K562 (cell line): ENCODE data around the gene PLCB1. TPM values are rescaled to one million over a fixed set of nuclear protein-coding genes. Genes with fewer than 3 reads are reported as not detected.

Experiments used
- ATAC-seq: fragments of 200-7000 bp; cut with Tn5 transposase; 3 replicates; pipeline ENCODE4 v1.9.1; 2020; ENCODE audit warnings: moderate library complexity
- BruUV-seq: library from RNA; stranded (reverse); fragments of 400-500 nt; replicated peaks from 2 replicates; lab custom pipeline; 2021; lab: Mats Ljungman, UMichigan
- CTCF ChIA-PET: fragments of 300-600 bp; formaldehyde crosslinking; extraction: SDS; loops from one replicate; lab custom pipeline; 2021; ENCODE audit warnings: low intra/inter-chr PET ratio; lab: Yijun Ruan, JAX
- POLR2A ChIA-PET: fragments of 300-600, 350-650 bp; sonication (Branson Sonifier 250); formaldehyde crosslinking; extraction: SDS; loops from one replicate; lab custom pipeline; 2021; ENCODE audit warnings: antibody characterized with exemption, inconsistent platforms; lab: Yijun Ruan, JAX
- DNase-seq, 4 experiments: peaks; one replicate each; pipeline versions ENCODE4 v3.0.0 to v3.0.0-alpha.2; 2011 to 2018; ENCODE audit warnings: low spot score in 3 of 4, mixed read lengths in 3 of 4; ENCODE audit errors: extremely low read depth in 1 of 4
- FAIRE-seq: peaks from 2 replicates; lab custom pipeline; 2011; peaks lifted over from hg19 to GRCh38; lab: Jason Lieb, UNC
- H2AFZ ChIP-seq: 2 replicates; pipeline ENCODE4 v1.6.0; 2011; ENCODE audit warnings: low read depth, low read length, control low read depth, inconsistent platforms
- H3K27ac ChIP-seq: fragments of 200-600 bp; 3 replicates; pipeline ENCODE4 v1.8.0; 2011; ENCODE audit warnings: low read depth, mild to moderate bottlenecking, control low read depth, inconsistent platforms, low read length, moderate library complexity, mixed read lengths; ENCODE audit errors: extremely low read depth
- H3K27me3 ChIP-seq, 2 experiments: fragments of 300-600 bp in 1 of 2; 2 replicates in 1 of 2; 3 replicates in 1 of 2; pipeline versions ENCODE4 v1.6.0 to v1.8.0; 2011; ENCODE audit warnings: inconsistent platforms in 2 of 2, low read length in 2 of 2, mild to moderate bottlenecking in 1 of 2, mixed read lengths in 1 of 2, moderate library complexity in 1 of 2; ENCODE audit not compliant: control insufficient read depth in 2 of 2, insufficient read depth in 2 of 2
- H3K36me3 ChIP-seq: fragments of 300-600 bp; 3 replicates; pipeline ENCODE4 v1.8.0; 2011; ENCODE audit warnings: mild to moderate bottlenecking, low read length, inconsistent platforms; ENCODE audit not compliant: control insufficient read depth, insufficient read depth
- H3K4me1 ChIP-seq, 2 experiments: fragments of 200-600 bp in 1 of 2; replicated peaks in 1 of 2; 2 replicates in 1 of 2; 3 replicates in 1 of 2; pipeline versions ENCODE4 v1.5.1 to v1.8.0; 2011; ENCODE audit warnings: inconsistent platforms in 2 of 2, low read length in 2 of 2, mild to moderate bottlenecking in 1 of 2, mixed read lengths in 1 of 2, moderate library complexity in 1 of 2; ENCODE audit not compliant: control insufficient read depth in 2 of 2, insufficient read depth in 2 of 2
- H3K4me2 ChIP-seq: 2 replicates; pipeline ENCODE4 v1.6.1; 2011; ENCODE audit warnings: low read length, control low read depth, inconsistent platforms, mixed read lengths; ENCODE audit not compliant: insufficient read depth
- H3K4me3 ChIP-seq: fragments of 200-600 bp; sonication (generic), shearing (Covaris generic); 2 replicates; pipeline ENCODE4 v1.5.1; 2016; ENCODE audit warnings: control low read depth, inconsistent platforms
- H3K79me2 ChIP-seq: fragments of 200-600 bp; 3 replicates; pipeline ENCODE4 v1.8.0; 2011; ENCODE audit warnings: low read length, inconsistent platforms; ENCODE audit not compliant: control insufficient read depth, insufficient read depth
- H3K9ac ChIP-seq, 2 experiments: 2 replicates each; pipeline versions ENCODE4 v1.6.0 to v1.6.1; 2011; ENCODE audit warnings: low read depth in 2 of 2, low read length in 2 of 2, control low read depth in 1 of 2, inconsistent platforms in 1 of 2, mild to moderate bottlenecking in 1 of 2, mixed read lengths in 1 of 2; ENCODE audit not compliant: insufficient read depth in 1 of 2
- H3K9me1 ChIP-seq: one replicate; pipeline ENCODE4 v1.6.0; 2011; ENCODE audit warnings: inconsistent platforms, mild to moderate bottlenecking, low read length, moderate library complexity; ENCODE audit not compliant: control insufficient read depth, insufficient read depth
- H3K9me3 ChIP-seq: replicated peaks from 2 replicates; pipeline ENCODE4 v1.5.1; 2011; ENCODE audit warnings: low read depth, low read length, inconsistent platforms; ENCODE audit not compliant: control insufficient read depth, insufficient read depth
- H4K20me1 ChIP-seq: replicated peaks from 2 replicates; pipeline ENCODE4 v1.6.1; 2011; ENCODE audit warnings: low read length, inconsistent platforms, mixed read lengths; ENCODE audit not compliant: control insufficient read depth, insufficient read depth
- HNRNPH1 ChIP-seq: fragments of 200-400 bp; formaldehyde crosslinking; optimal IDR thresholded peaks from 2 replicates; pipeline ENCODE3; 2017; ENCODE audit warnings: low read depth, mild to moderate bottlenecking, low read length, moderate library complexity
- MECOM ChIP-seq: fragments of 250-450 bp; sonication (Bioruptor Pico); IDR thresholded peaks from 2 replicates; pipeline ENCODE4 v1.8.0; 2022; ENCODE audit warnings: inconsistent platforms
- NCOR1 ChIP-seq: fragments of 450-650 bp; IDR thresholded peaks from 2 replicates; pipeline ENCODE4 v1.6.1; 2016; ENCODE audit warnings: mild to moderate bottlenecking, moderate library complexity
- NELFE ChIP-seq: IDR thresholded peaks from 2 replicates; pipeline ENCODE4 v1.6.1; 2011; ENCODE audit warnings: mild to moderate bottlenecking; ENCODE audit not compliant: insufficient read depth, insufficient read length
- ZNF324 ChIP-seq: fragments of 250-450 bp; sonication (Bioruptor Pico); IDR thresholded peaks from 2 replicates; pipeline ENCODE4 v1.4.0; 2020; ENCODE audit warnings: mild to moderate bottlenecking
- WGBS: fragments of 100-300 bp; shearing (Covaris generic); methylation state at CpG from one replicate; pipeline ENCODE4 v1.1.6; 2016; ENCODE audit warnings: low coverage, mixed read lengths; ENCODE audit not compliant: insufficient coverage; ENCODE audit errors: missing lambda C conversion rate; 5-methylcytosine and 5-hydroxymethylcytosine counted together
- in situ Hi-C: fragments of 300-500 bp; cut with MboI; formaldehyde crosslinking; loops from 4 replicates; pipeline ENCODE4 v1.15.0; 2018; ENCODE audit warnings: inconsistent platforms, mixed read lengths
- intact Hi-C: fragments of 100-400 bp; cut with micrococcal nuclease; formaldehyde crosslinking; loops from 2 replicates; pipeline ENCODE4 v1.14.2; 2022
- polyA plus RNA-seq, 8 experiments: library from polyadenylated mRNA; depleted of rRNA in 4 of 8; stranded (reverse) in 5 of 8; unstranded in 3 of 8; fragments of >200 nt; fragmentation: Nextera tagmentation in 2 of 8; fragmentation: Illumina TruSeq in 1 of 8; extraction: Ambion mirVana in 2 of 8; extraction: Trizol in 1 of 8; gene quantifications; 2 replicates each; pipeline versions ENCODE4 v1.2.1 to v1.2.3, GENCODE V29; 2011 to 2014; ENCODE audit warnings: inconsistent platforms in 1 of 8, missing spikeins in 1 of 8
- total RNA-seq, 7 experiments: library from RNA; depleted of rRNA in 6 of 7; stranded (reverse); fragments of >200 nt in 6 of 7; fragmentation: Illumina TruSeq in 2 of 7; extraction: Trizol in 2 of 7; gene quantifications; 2 replicates each; pipeline versions ENCODE4 v1.2.1 to v1.2.3, GENCODE V29; 2011 to 2021; ENCODE audit warnings: low replicate concordance in 1 of 7
- TF ChIP-seq, protein P1 (sequence below): fragments of 450-650 bp; IDR thresholded peaks from 2 replicates; pipeline ENCODE4 v1.6.1; 2016; ENCODE audit warnings: low read depth

PLCB1 gene
- total and polyA plus RNA-seq, 9 of the 15 experiments (the other 6 are each of a cell fraction or from before 2014, with no cell fraction given), result 0.34 to 3.1 (median 1.3) TPM

- whole genome bisulfite sequencing, result 0% methylated on average over 2 of the region's 2 CpGs
- Histone ChIP-seq H3K9ac (no peak overlapping the region), H3K9me1 (no peaks in the 10 kb centered on the region), H3K27ac (no peak overlapping the region), H3K27me3 (no peaks in the 10 kb centered on the region), H2AFZ (no peak overlapping the region), H3K36me3 (no peaks in the 10 kb centered on the region), H3K4me2 (no peak overlapping the region), H3K4me1 (no peaks in the 10 kb centered on the region), H3K79me2 (no peaks in the 10 kb centered on the region), H4K20me1 (no peaks in the 10 kb centered on the region), H3K4me3 (no peak overlapping the region), H3K9me3 (no peaks in the 10 kb centered on the region)
- in situ Hi-C loops, result no loop called here
- ATAC-seq (no peak), FAIRE-seq (no peak), DNase-seq (no peak)
- TF ChIP-seq MECOM (CRISPR knock-in tag) (no peak), HNRNPH1 (no peak), NELFE (no peak), NCOR1 (no peak), ZNF324 (CRISPR knock-in tag) (no peak)
- TF ChIP-seq, protein P1, sequence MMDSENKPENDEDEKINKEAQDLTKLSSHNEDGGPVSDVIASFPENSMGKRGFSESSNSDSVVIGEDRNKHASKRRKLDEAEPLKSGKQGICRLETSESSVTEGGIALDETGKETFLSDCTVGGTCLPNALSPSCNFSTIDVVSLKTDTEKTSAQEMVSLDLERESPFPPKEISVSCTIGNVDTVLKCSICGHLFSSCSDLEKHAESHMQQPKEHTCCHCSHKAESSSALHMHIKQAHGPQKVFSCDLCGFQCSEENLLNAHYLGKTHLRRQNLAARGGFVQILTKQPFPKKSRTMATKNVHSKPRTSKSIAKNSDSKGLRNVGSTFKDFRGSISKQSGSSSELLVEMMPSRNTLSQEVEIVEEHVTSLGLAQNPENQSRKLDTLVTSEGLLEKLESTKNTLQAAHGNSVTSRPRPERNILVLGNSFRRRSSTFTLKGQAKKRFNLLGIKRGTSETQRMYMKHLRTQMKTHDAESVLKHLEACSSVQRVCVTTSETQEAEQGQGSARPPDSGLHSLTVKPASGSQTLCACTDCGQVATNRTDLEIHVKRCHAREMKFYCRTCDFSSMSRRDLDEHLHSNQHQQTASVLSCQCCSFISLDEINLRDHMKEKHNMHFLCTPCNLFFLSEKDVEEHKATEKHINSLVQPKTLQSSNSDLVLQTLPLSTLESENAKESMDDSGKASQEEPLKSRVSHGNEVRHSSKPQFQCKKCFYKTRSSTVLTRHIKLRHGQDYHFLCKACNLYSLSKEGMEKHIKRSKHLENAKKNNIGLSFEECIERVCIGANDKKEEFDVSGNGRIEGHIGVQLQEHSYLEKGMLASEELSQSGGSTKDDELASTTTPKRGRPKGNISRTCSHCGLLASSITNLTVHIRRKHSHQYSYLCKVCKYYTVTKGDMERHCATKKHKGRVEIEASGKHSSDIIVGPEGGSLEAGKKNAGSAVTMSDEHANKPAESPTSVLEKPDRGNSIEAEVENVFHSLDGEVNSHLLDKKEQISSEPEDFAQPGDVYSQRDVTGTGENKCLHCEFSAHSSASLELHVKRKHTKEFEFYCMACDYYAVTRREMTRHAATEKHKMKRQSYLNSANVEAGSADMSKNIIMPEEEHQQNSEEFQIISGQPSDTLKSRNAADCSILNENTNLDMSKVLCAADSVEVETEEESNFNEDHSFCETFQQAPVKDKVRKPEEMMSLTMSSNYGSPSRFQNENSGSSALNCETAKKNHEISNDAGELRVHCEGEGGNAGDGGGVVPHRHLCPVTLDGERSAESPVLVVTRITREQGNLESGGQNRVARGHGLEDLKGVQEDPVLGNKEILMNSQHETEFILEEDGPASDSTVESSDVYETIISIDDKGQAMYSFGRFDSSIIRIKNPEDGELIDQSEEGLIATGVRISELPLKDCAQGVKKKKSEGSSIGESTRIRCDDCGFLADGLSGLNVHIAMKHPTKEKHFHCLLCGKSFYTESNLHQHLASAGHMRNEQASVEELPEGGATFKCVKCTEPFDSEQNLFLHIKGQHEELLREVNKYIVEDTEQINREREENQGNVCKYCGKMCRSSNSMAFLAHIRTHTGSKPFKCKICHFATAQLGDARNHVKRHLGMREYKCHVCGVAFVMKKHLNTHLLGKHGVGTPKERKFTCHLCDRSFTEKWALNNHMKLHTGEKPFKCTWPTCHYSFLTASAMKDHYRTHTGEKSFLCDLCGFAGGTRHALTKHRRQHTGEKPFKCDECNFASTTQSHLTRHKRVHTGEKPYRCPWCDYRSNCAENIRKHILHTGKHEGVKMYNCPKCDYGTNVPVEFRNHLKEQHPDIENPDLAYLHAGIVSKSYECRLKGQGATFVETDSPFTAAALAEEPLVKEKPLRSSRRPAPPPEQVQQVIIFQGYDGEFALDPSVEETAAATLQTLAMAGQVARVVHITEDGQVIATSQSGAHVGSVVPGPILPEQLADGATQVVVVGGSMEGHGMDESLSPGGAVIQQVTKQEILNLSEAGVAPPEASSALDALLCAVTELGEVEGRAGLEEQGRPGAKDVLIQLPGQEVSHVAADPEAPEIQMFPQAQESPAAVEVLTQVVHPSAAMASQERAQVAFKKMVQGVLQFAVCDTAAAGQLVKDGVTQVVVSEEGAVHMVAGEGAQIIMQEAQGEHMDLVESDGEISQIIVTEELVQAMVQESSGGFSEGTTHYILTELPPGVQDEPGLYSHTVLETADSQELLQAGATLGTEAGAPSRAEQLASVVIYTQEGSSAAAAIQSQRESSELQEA, result no peak
- intact Hi-C loops, result no loop called here
- ChIA-PET CTCF (no interaction called here), POLR2A (no interaction called here)
- BruUV-seq, result no TSS peak
Measured at GRCh38 chr20:8423482-8423881, 291.4 kb downstream of the PLCB1 start.
